OCI-LY3 (cell line): ENCODE results near the gene FOXK2.

Experiments
- H2AFZ ChIP-seq: fragments of 200-600, 300-600 bp; shearing (Covaris generic); 2 replicates; pipeline ENCODE4 v1.6.0; 2014; ENCODE audit warnings: antibody characterized with exemption, low read depth, low read length
- H3K27ac ChIP-seq: fragments of 200-600, 300-600 bp; sonication (generic); 2 replicates; pipeline ENCODE4 v1.5.1; 2014; ENCODE audit warnings: mild to moderate bottlenecking, low read length, moderate library complexity, mixed read lengths
- H3K27me3 ChIP-seq: fragments of 200-600, 300-600 bp; sonication (generic); 2 replicates; pipeline ENCODE4 v1.6.1; 2014; ENCODE audit warnings: low read depth, low read length, mixed read lengths
- H3K36me3 ChIP-seq: fragments of 200-600, 300-600 bp; sonication (generic); replicated peaks from 2 replicates; pipeline ENCODE3; 2014; ENCODE audit warnings: low read depth, low read length, mixed read lengths
- H3K4me1 ChIP-seq: fragments of 300-600, 200-600 bp; sonication (generic); 2 replicates; pipeline ENCODE4 v1.6.1; 2014; ENCODE audit warnings: low read length, mixed read lengths
- H3K4me2 ChIP-seq: fragments of 200-600, 300-600 bp; sonication (generic); 2 replicates; pipeline ENCODE4 v1.6.1; 2014; ENCODE audit warnings: low read length, mixed read lengths
- H3K4me3 ChIP-seq: fragments of 300-600, 200-600 bp; sonication (generic); 2 replicates; pipeline ENCODE4 v1.5.1; 2014; ENCODE audit warnings: antibody characterized with exemption, mild to moderate bottlenecking, low read length, moderate library complexity
- H3K79me2 ChIP-seq: fragments of 300-600, 200-600 bp; shearing (Covaris generic); 2 replicates; pipeline ENCODE4 v1.6.1; 2014; ENCODE audit warnings: mild to moderate bottlenecking, low read length, mixed read lengths
- H3K9ac ChIP-seq: fragments of 300-600, 200-600 bp; shearing (Covaris generic); 2 replicates; pipeline ENCODE4 v1.6.0; 2014; ENCODE audit warnings: mild to moderate bottlenecking, low read length, moderate library complexity
- H3K9me3 ChIP-seq: fragments of 200-600, 300-600 bp; shearing (Covaris generic); 2 replicates; pipeline ENCODE4 v1.6.1; 2014; ENCODE audit warnings: low read length, mixed read lengths; ENCODE audit not compliant: insufficient read depth
- H4K20me1 ChIP-seq: fragments of 200-600, 300-600 bp; sonication (generic); 2 replicates; pipeline ENCODE4 v1.6.1; 2016; ENCODE audit warnings: low read length, mixed read lengths; ENCODE audit not compliant: insufficient read depth
- CTCF ChIP-seq: fragments of 200-600, 300-600 bp; sonication (generic); IDR thresholded peaks from 2 replicates; pipeline ENCODE4 v1.5.1; 2014; ENCODE audit warnings: antibody characterized with exemption, low read length, low read depth
- EZH2phosphoT487 ChIP-seq: fragments of 200-600 bp; shearing (Covaris generic); IDR thresholded peaks from 2 replicates; pipeline ENCODE4 v1.6.1; 2018; ENCODE audit warnings: antibody characterized with exemption, mixed run types, low read depth

The FOXK2 gene

GRCh38 chr17:82542439-82542838, 22.9 kb downstream of the FOXK2 start:
- Histone ChIP-seq H3K9ac (no peak overlapping the region), H3K79me2 (peaks cover 99% of the 10 kb centered on the region), H3K4me1 (no peaks in the 10 kb centered on the region; the same call in 1 of the 2 replicates), H2AFZ (no peak overlapping the region), H4K20me1 (peaks cover 82% of the 10 kb centered on the region), H3K36me3 (no peaks in the 10 kb centered on the region), H3K4me2 (no peak overlapping the region), H3K9me3 (no peaks in the 10 kb centered on the region), H3K27ac (no peak overlapping the region), H3K4me3 (no peak overlapping the region), H3K27me3 (no peaks in the 10 kb centered on the region)
- TF ChIP-seq EZH2phosphoT487 (no peak), CTCF (no peak)

GRCh38 chr17:82544431-82545070, 25.0 kb downstream of the FOXK2 start:
- peaks cover 87% of the 10 kb centered on the region for H4K20me1 ChIP-seq
- TF ChIP-seq EZH2phosphoT487 = no peak
- TF ChIP-seq CTCF = no peak
- H3K27me3 ChIP-seq = no peaks in the 10 kb centered on the region
- H3K36me3 ChIP-seq = peaks cover 6% of the 10 kb centered on the region
- H3K4me1 ChIP-seq = no peaks in the 10 kb centered on the region; the same call in 1 of the 2 replicates
- H3K4me2 ChIP-seq = no peak overlapping the region
- no peak overlapping the region for H3K4me3 ChIP-seq
- H3K27ac ChIP-seq = no peak overlapping the region
- H3K9ac ChIP-seq = no peak overlapping the region
- H3K79me2 ChIP-seq = peaks cover 99% of the 10 kb centered on the region
- H3K9me3 ChIP-seq = no peaks in the 10 kb centered on the region
- no peak overlapping the region for H2AFZ ChIP-seq

- Histone ChIP-seq H2AFZ (no peak overlapping the region), H3K4me2 (no peak overlapping the region), H3K4me1 (no peaks in the 10 kb centered on the region; the same call in 1 of the 2 replicates), H4K20me1 (peaks cover 90% of the 10 kb centered on the region), H3K4me3 (no peak overlapping the region), H3K9ac (no peak overlapping the region), H3K27me3 (no peaks in the 10 kb centered on the region), H3K27ac (no peak overlapping the region), H3K36me3 (peaks cover 6% of the 10 kb centered on the region), H3K79me2 (peaks cover 99% of the 10 kb centered on the region), H3K9me3 (no peaks in the 10 kb centered on the region)
- TF ChIP-seq CTCF = no peak
- no peak for TF ChIP-seq EZH2phosphoT487
These were observed 25.5 kb downstream of the FOXK2 start for GRCh38 chr17:82545071-82545462.

- Histone ChIP-seq H3K4me2 (no peak overlapping the region), H3K4me3 (no peak overlapping the region), H3K27ac (no peak overlapping the region), H3K27me3 (no peaks in the 10 kb centered on the region), H2AFZ (no peak overlapping the region), H3K9ac (no peak overlapping the region), H4K20me1 (peaks cover 82% of the 10 kb centered on the region), H3K9me3 (no peaks in the 10 kb centered on the region), H3K4me1 (peaks cover 9% of the 10 kb centered on the region), H3K36me3 (peaks cover 6% of the 10 kb centered on the region), H3K79me2 (peaks cover 97% of the 10 kb centered on the region)
- TF ChIP-seq EZH2phosphoT487 (no peak), CTCF (no peak)
These were observed 28.4 kb downstream of the FOXK2 start for GRCh38 chr17:82547981-82548380.
